OCI-M1 (cell line): Measurements from ENCODE around the gene ASPDH.
"Not testable (repeated sequence)": the region's sequence is repeated elsewhere in the genome, so short reads cannot be mapped to it uniquely, and the experiment has no call there.

ENCODE experiments used
- DNase-seq: peaks from one replicate; lab custom pipeline; 2025; lab: John Stamatoyannopoulos, UW

ASPDH gene

GRCh38 chr19:50478901-50479715, 34.6 kb downstream of the ASPDH start:
- DNase-seq: peak; percentile 60

- no peak for DNase-seq
Observed at GRCh38 chr19:50477751-50478515, 35.8 kb downstream of the ASPDH start.

GRCh38 chr19:50476907-50477238, 36.8 kb downstream of the ASPDH start:
- DNase-seq: no peak

- DNase-seq: peak; percentile 47
Observed at GRCh38 chr19:50476224-50476906, 37.3 kb downstream of the ASPDH start, which contains the start of the genes EMC10 and GARIN5A. Gene EMC10, plus strand, starts transcription at chr19:50476507. Its CDS starts 38 bp downstream, at chr19:50476545. Gene GARIN5A, minus strand, starts transcription at chr19:50476848. Its CDS starts 460 bp downstream, at chr19:50476388.

- no peak for DNase-seq
Observed at GRCh38 chr19:50475736-50476223, 37.9 kb downstream of the ASPDH start.

- DNase-seq: no peak
Observed at GRCh38 chr19:50475101-50475568, 38.6 kb downstream of the ASPDH start.

- DNase-seq: not testable (repeated sequence)
Observed at GRCh38 chr19:50473336-50473735, 40.4 kb downstream of the ASPDH start.

- no peak for DNase-seq
Observed at GRCh38 chr19:50468818-50469217, 44.9 kb downstream of the ASPDH start.

- DNase-seq: no peak
Observed at GRCh38 chr19:50467566-50467965, 46.1 kb downstream of the ASPDH start.

GRCh38 chr19:50466706-50467039, 47.0 kb downstream of the ASPDH start:
- DNase-seq: no peak

- DNase-seq: no peak
Observed at GRCh38 chr19:50465986-50466705, 47.6 kb downstream of the ASPDH start.

GRCh38 chr19:50465000-50465399, 48.7 kb downstream of the ASPDH start:
- DNase-seq: no peak

- no peak for DNase-seq
Observed at GRCh38 chr19:50464348-50464747, 49.4 kb downstream of the ASPDH start.

- DNase-seq: no peak
Observed at GRCh38 chr19:50462970-50463369, 50.7 kb downstream of the ASPDH start.
